CD14-positive monocyte (primary cell): ENCODE data around the gene ZSCAN1. TPM values are rescaled to one million over a fixed set of nuclear protein-coding genes. Genes with fewer than 3 reads are reported as not detected.

Source experiments
- DNase-seq, 3 donors: peaks; one replicate each; pipeline ENCODE4 v3.0.0-alpha.2; 2011 to 2022
- H2AFZ ChIP-seq: 2 replicates; pipeline ENCODE4 v1.6.0; 2012; ENCODE audit warnings: mild to moderate bottlenecking, low read depth, low read length, inconsistent platforms; ENCODE audit not compliant: insufficient read depth, poor library complexity, severe bottlenecking
- H3K27ac ChIP-seq, 2 donors: 1 replicate in 1 of 2; 2 replicates in 1 of 2; pipeline ENCODE4 v1.5.1; 2012 to 2013; ENCODE audit warnings: low read length in 2 of 2, control low read depth in 1 of 2, inconsistent platforms in 1 of 2, low read depth in 1 of 2, mild to moderate bottlenecking in 1 of 2
- H3K27me3 ChIP-seq, 2 donors: one replicate each; pipeline versions ENCODE4 v1.6.0 to v1.6.1; 2011 to 2013; ENCODE audit warnings: low read length in 2 of 2; ENCODE audit not compliant: control insufficient read depth in 2 of 2, insufficient read depth in 2 of 2
- H3K36me3 ChIP-seq, 2 donors: replicated peaks in 1 of 2; 1 replicate in 1 of 2; 2 replicates in 1 of 2; pipeline versions ENCODE4 v1.5.1 to v1.6.1; 2012 to 2013; ENCODE audit warnings: low read length in 2 of 2, control low read depth in 1 of 2, inconsistent platforms in 1 of 2, mild to moderate bottlenecking in 1 of 2; ENCODE audit not compliant: insufficient read depth in 2 of 2, control insufficient read depth in 1 of 2
- H3K4me1 ChIP-seq, 2 donors: 1 replicate in 1 of 2; 2 replicates in 1 of 2; pipeline versions ENCODE4 v1.5.1 to v1.6.1; 2012 to 2013; ENCODE audit warnings: low read length in 2 of 2, control low read depth in 1 of 2, inconsistent platforms in 1 of 2, mild to moderate bottlenecking in 1 of 2, moderate library complexity in 1 of 2; ENCODE audit not compliant: insufficient read depth in 2 of 2, control insufficient read depth in 1 of 2
- H3K4me2 ChIP-seq: replicated peaks from 2 replicates; pipeline ENCODE3; 2012; ENCODE audit warnings: low read length, moderate library complexity, mild to moderate bottlenecking; ENCODE audit not compliant: poor library complexity, severe bottlenecking; ENCODE audit errors: extremely low read depth
- H3K4me3 ChIP-seq, 3 experiments: fragments of 200-600 bp in 1 of 3; sonication (generic) in 1 of 3; replicated peaks in 1 of 3; 1 replicate in 2 of 3; 2 replicates in 1 of 3; pipeline ENCODE4 v1.5.1; 2011 to 2013; ENCODE audit warnings: low read length in 3 of 3, mild to moderate bottlenecking in 3 of 3, control low read depth in 2 of 3, low read depth in 2 of 3, inconsistent platforms in 1 of 3, moderate library complexity in 1 of 3
- H3K79me2 ChIP-seq: 2 replicates; pipeline ENCODE4 v1.6.0; 2012; ENCODE audit warnings: mild to moderate bottlenecking, control low read depth, inconsistent platforms, low read length, moderate library complexity; ENCODE audit not compliant: insufficient read depth
- H3K9ac ChIP-seq: 2 replicates; pipeline ENCODE4 v1.6.0; 2017; ENCODE audit warnings: low read length, mild to moderate bottlenecking; ENCODE audit not compliant: insufficient read depth, poor library complexity, severe bottlenecking
- H3K9me3 ChIP-seq, 2 donors: replicated peaks in 1 of 2; 1 replicate in 1 of 2; 2 replicates in 1 of 2; pipeline versions ENCODE4 v1.5.1 to v1.6.1; 2012 to 2013; ENCODE audit warnings: low read length in 2 of 2, control low read depth in 1 of 2; ENCODE audit not compliant: control insufficient read depth in 1 of 2, insufficient read depth in 1 of 2
- H4K20me1 ChIP-seq: 2 replicates; pipeline ENCODE4 v1.6.0; 2012; ENCODE audit warnings: mild to moderate bottlenecking, low read length, control low read depth, moderate library complexity; ENCODE audit not compliant: insufficient read depth
- H3K27ac Mint-ChIP-seq, 7 donors: one replicate each; pipeline ENCODE4 v1.8.0; 2020; ENCODE audit warnings: mild to moderate bottlenecking in 7 of 7, mixed read lengths in 7 of 7, moderate library complexity in 6 of 7, inconsistent platforms in 2 of 7
- H3K27me3 Mint-ChIP-seq, 3 donors: one replicate each; pipeline ENCODE4 v1.8.0; 2021 to 2022; ENCODE audit warnings: low read depth in 3 of 3, mild to moderate bottlenecking in 3 of 3, mixed read lengths in 3 of 3, moderate library complexity in 3 of 3, inconsistent platforms in 1 of 3
- H3K36me3 Mint-ChIP-seq, 2 donors: one replicate each; pipeline ENCODE4 v1.8.0; 2020; ENCODE audit warnings: mixed read lengths in 2 of 2, inconsistent platforms in 1 of 2, mild to moderate bottlenecking in 1 of 2
- H3K4me1 Mint-ChIP-seq: one replicate; pipeline ENCODE4 v1.8.0; 2020; ENCODE audit warnings: mild to moderate bottlenecking, mixed read lengths
- H3K4me3 Mint-ChIP-seq, 2 donors: one replicate each; pipeline ENCODE4 v1.8.0; 2020; ENCODE audit warnings: mild to moderate bottlenecking in 2 of 2, mixed read lengths in 2 of 2, moderate library complexity in 1 of 2
- H3K9me3 Mint-ChIP-seq, 7 donors: one replicate each; pipeline ENCODE4 v1.8.0; 2020 to 2022; ENCODE audit warnings: mixed read lengths in 7 of 7, mild to moderate bottlenecking in 6 of 7, moderate library complexity in 6 of 7, inconsistent platforms in 2 of 7
- CTCF ChIP-seq: fragments of 200-600 bp; IDR thresholded peaks from one replicate; pipeline ENCODE4 v1.8.0; 2022; ENCODE audit warnings: antibody characterized with exemption, mild to moderate bottlenecking
- WGBS: methylation state at CpG from one replicate; pipeline ENCODE4 v1.1.5; 2013; ENCODE audit warnings: missing lambda C conversion rate; ENCODE audit not compliant: insufficient coverage; 5-methylcytosine and 5-hydroxymethylcytosine counted together
- intact Hi-C, 2 donors: fragments of 100-400 bp; cut with micrococcal nuclease; formaldehyde crosslinking; loops; one replicate each; pipeline versions ENCODE4 v1.15.0 to v1.15.1; 2023
- polyA plus RNA-seq, 3 donors: library from polyadenylated mRNA; depleted of rRNA in 1 of 3; unstranded in 2 of 3; stranded (reverse) in 1 of 3; fragments of 300-500 nt in 2 of 3; fragments of >200 nt in 1 of 3; fragmentation: Illumina TruSeq in 2 of 3; gene quantifications; 1 replicate in 2 of 3; 2 replicates in 1 of 3; pipeline ENCODE4 v1.2.3, GENCODE V29; 2012 to 2021

ZSCAN1 gene
- polyA plus RNA-seq, 3 donors: not detected

DNA sequence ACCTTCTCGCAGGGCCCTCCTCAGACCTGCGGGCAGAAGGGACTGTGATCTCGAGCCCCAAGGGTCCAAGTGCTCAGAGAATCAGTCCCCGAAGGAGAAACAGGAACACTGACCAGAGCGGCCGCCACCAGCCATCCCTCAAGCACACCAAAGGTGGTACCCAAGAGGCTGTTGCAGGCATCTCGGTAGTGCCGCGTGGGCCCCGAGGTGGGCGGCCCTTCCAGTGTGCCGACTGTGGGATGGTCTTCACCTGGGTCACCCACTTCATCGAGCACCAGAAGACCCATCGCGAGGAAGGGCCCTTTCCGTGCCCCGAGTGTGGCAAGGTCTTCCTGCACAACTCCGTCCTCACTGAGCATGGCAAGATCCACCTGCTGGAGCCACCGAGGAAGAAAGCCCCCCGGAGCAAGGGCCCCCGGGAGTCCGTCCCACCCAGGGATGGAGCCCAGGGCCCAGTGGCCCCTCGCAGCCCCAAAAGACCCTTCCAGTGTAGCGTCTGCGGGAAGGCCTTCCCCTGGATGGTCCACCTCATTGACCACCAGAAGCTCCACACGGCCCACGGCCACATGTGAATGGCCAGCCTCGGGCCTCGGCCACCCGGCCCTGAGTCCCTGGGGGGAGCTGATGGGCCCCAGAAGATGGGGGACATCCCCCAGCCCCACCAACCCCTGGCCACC, 19.8 kb downstream of the ZSCAN1 start:
- H3K9ac ChIP-seq: no peak overlapping the region
- no peak overlapping the region for H3K4me3 ChIP-seq
- no peaks in the 10 kb centered on the region for H4K20me1 ChIP-seq
- H3K27me3 Mint-ChIP-seq: peaks cover 4 to 7% (median 7%) of the 10 kb centered on the region in 3 donors
- no peak overlapping the region for H2AFZ ChIP-seq
- H3K79me2 ChIP-seq: no peaks in the 10 kb centered on the region
- H3K9me3 Mint-ChIP-seq: peaks cover 69 to 99% (median 94%) of the 10 kb centered on the region in 7 donors
- H3K4me1 Mint-ChIP-seq: peaks cover 6% of the 10 kb centered on the region
- no peak overlapping the region for H3K27ac Mint-ChIP-seq
- H3K27me3 ChIP-seq: no peaks in the 10 kb centered on the region
- peaks cover 0 to under 1% of the 10 kb centered on the region in 2 donors for H3K4me1 ChIP-seq
- intact Hi-C loops: no loop called here
- no peak overlapping the region for H3K4me3 Mint-ChIP-seq
- 93% methylated on average over 29 of the region's 30 CpGs for WGBS
- H3K36me3 Mint-ChIP-seq: no peaks in the 10 kb centered on the region
- DNase-seq: no peak
- H3K9me3 ChIP-seq: peaks cover 98 to 99% of the 10 kb centered on the region in 2 donors
- no peak overlapping the region for H3K4me2 ChIP-seq
- H3K27ac ChIP-seq: no peak overlapping the region
- no peak for TF ChIP-seq CTCF
- H3K36me3 ChIP-seq: no peaks in the 10 kb centered on the region

GRCh38 chr19:58054901-58055874, 21.4 kb downstream of the ZSCAN1 start:
- H3K4me2 ChIP-seq: peak overlapping the region; percentile 42
- H3K36me3 ChIP-seq: no peaks in the 10 kb centered on the region
- no peaks in the 10 kb centered on the region for H3K79me2 ChIP-seq
- Mint-ChIP-seq H3K4me1 (peaks cover 12% of the 10 kb centered on the region), H3K36me3 (peaks cover 0 to 4% of the 10 kb centered on the region in 2 donors), H3K9me3 (peaks cover 62 to 96% (median 89%) of the 10 kb centered on the region in 7 donors), H3K4me3 (peak overlapping the region; percentile 66 to 83), H3K27me3 (peaks cover 7 to 11% (median 9%) of the 10 kb centered on the region in 3 donors), H3K27ac (peak overlapping the region in 1 of 7 donors; percentile 20)
- H3K27me3 ChIP-seq: no peaks in the 10 kb centered on the region
- intact Hi-C loops: no loop called here
- H4K20me1 ChIP-seq: no peaks in the 10 kb centered on the region
- no peak for TF ChIP-seq CTCF
- peaks cover 5 to 13% of the 10 kb centered on the region in 2 donors for H3K4me1 ChIP-seq
- peak overlapping the region; percentile 4 for H3K9ac ChIP-seq
- no peak overlapping the region for H3K27ac ChIP-seq
- peaks cover 93 to 97% of the 10 kb centered on the region in 2 donors for H3K9me3 ChIP-seq
- 28% methylated on average over 37 of the region's 37 CpGs for WGBS
- peak overlapping the region in 2 of 3 experiments; percentile 6 to 39 for H3K4me3 ChIP-seq
- no peak overlapping the region for H2AFZ ChIP-seq
- no peak for DNase-seq
